Stimulated activated CD8-positive, alpha-beta memory T cell treated with anti-CD3 and anti-CD28 coated beads, Interleukin-15, amount 100 ng/mL, for 48 hours (primary cell): Measurements from ENCODE around the gene TBC1D2B.

Experiments
- DNase-seq, 2 donors: peaks; one replicate each; pipeline ENCODE4 v3.0.0-alpha.2; 2020; ENCODE audit warnings: low read depth in 2 of 2

TBC1D2B gene

GRCh38 chr15:78072080-78072892 lies 5.2 kb downstream of the TBC1D2B start:
- no peak for DNase-seq

- no peak for DNase-seq
Measured at GRCh38 chr15:78071383-78071782, 6.1 kb downstream of the TBC1D2B start.

- DNase-seq = no peak
Measured at GRCh38 chr15:78070049-78070700, 7.3 kb downstream of the TBC1D2B start.

GRCh38 chr15:78069462-78070029 lies 8.0 kb downstream of the TBC1D2B start:
- no peak for DNase-seq

DNA sequence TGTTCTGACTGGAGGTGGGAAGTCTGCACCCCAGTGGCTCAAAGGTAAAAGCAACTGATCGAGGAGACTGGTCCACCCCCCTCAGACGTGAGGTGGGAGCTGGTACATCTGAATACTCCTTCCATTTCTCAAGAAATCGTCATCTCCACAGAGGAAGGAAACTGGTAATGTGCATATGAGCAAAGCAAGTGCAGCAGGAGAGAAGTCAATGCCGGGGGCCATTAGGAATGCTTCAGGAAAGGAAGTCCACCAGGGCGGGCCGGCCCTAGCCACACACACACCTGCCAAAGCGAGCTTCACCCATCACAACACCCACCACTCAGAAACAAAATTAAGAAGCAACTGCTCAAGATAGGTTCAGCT lies 8.5 kb downstream of the TBC1D2B start:
- DNase-seq = no peak

- no peak for DNase-seq
Measured at GRCh38 chr15:78067328-78068228, 9.9 kb downstream of the TBC1D2B start.

- DNase-seq = no peak
Measured at GRCh38 chr15:78065973-78066946, 11.3 kb downstream of the TBC1D2B start.

DNA sequence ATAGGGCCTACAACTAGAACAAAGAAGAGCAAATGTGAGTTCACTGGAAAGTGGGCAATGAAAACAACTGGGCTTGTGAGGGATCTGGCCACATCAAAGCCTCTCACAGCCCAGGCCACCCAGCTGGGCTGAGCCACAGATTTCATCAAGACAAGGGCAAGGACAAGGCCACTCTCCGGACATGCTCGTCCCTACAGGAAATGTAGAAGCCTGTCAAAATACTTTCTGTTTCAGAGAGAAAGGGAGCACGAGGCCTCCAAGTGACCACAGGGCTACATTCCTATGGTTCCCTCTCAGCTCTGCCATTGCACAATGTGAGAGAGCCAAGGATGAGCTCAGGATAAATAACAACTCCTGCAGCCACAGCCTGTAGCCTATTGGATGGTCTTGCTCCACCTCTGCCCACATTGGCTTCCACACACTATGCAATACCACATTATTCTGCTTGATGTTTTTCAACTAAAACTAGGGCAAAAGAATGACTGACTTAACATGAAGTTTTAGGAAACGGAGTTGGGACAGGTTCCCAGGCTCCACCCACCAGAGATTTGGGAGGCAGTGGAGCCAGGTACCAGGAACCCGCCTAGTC lies 12.1 kb downstream of the TBC1D2B start:
- no peak for DNase-seq

GRCh38 chr15:78064544-78064943 lies 13.0 kb downstream of the TBC1D2B start:
- no peak for DNase-seq

DNA sequence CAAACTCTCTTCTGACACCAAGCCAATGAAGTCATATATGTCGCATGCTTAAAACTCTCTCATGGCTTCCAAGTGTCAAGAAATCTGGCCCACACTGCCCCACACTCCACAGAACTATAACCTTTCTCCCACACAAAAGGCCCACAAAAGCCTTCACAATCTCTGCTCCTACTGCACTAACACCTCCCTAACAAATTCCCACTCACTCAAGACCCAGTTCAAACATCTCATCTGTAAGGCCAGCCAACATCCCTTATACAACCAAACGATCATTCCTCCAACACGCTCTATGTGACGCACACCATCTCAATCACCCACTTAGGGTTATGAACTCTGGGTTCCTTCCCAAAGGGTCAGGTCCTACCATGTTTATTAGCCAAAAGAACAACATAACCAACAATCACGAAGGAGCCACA lies 13.5 kb downstream of the TBC1D2B start:
- no peak for DNase-seq

DNA sequence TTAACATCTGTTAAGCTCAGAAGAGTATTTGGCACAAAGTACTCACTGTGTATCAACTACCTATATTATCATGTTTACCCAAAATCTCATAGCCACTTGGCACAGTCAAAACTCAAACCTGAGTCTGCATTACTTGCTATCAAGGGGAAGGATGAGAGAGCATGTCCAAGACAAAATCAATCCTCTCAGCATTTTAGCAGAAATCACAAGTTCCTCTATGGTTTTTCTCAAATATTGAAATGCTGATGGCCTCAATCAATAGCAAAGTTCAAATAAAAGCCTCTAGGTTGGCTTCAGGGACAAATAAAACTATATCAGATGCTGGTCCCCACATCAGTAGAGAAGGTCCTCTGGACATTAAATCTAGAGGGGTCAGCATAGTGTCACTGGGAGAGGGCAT lies 14.3 kb downstream of the TBC1D2B start:
- no peak for DNase-seq

DNA sequence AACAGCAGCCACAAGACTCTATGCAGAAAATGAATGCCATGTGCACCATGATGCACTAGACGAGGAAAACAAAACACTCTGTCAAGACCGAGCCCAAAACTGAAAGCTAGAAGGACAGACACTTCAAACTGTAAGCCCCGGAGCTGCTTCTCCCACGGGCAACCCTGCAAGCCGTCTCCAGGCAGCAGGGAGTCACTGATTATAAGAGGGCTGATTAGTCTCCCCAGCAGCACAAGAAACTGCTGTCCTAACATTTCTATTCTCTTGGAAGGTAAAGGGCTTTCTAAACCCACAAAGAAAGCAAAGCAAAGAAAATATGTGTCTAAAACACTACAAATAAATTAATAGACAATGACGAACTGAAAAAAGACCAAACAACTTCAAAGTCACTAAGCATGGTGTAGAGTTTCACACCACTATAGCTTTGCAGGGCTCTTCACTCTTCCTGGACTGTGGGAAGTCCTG lies 15.5 kb downstream of the TBC1D2B start:
- DNase-seq = no peak

DNA sequence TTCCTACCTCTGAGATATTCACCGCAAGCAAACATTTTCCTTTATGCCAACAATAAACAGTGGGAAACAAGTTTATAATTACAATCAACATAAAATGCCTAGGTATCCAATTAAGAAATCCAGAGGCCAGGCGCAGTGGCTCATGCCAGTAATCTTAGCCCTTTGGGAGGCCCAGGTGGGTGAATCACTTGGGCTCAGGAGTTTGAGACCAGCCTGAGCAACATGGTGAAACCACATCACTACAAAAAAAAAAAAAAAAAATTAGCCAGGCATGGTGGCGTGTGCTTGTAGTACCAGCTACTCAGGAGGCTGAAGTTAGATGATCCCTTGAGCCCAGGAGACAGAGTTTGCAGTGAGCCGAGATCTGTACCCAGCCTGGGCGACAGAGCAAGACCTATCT lies 17.3 kb downstream of the TBC1D2B start:
- DNase-seq = no peak

- DNase-seq = no peak
Measured at GRCh38 chr15:78059110-78059839, 18.2 kb downstream of the TBC1D2B start.

DNA sequence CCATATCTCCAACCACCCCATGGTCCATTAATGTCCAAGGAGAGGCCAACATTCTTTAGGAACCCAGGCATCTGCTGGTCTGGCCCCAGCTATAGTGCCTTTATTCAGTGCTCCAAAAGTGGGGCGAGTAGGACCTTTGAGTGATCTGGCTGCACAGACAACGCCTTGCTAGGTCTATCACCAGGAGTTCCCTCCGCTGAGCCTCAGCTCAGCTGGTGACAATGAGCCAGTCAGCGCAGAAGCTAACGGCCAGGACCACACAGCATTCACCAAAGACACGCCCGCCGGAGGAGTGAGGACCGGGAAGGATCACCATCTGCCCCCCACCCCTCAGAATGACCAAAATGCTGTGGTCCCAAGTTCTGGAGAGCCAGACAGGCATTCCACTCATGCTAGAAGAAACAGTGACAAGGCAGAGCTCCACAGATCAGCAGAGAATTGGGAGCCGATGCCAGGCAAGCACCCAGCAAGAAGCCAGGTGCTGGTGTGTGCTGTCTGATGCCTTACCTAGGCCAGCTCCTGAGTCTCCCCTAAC lies 19.0 kb downstream of the TBC1D2B start:
- no peak for DNase-seq

- DNase-seq = no peak
Measured at GRCh38 chr15:78057803-78058202, 19.7 kb downstream of the TBC1D2B start.

- DNase-seq = no peak
Measured at GRCh38 chr15:78056714-78057269, 20.7 kb downstream of the TBC1D2B start.

- no peak for DNase-seq
Measured at GRCh38 chr15:78055919-78056713, 21.4 kb downstream of the TBC1D2B start.
